ENCODE results near the gene PGAP6. TPM values are rescaled to one million over a fixed set of nuclear protein-coding genes. Genes with fewer than 3 reads are reported as not detected.

PGAP6 gene
- total and polyA plus RNA-seq, 2 of the 8 experiments (the other 6 are each of a cell fraction or from before 2014, with no cell fraction given) = 86.8 to 364 TPM

- H4K8ac ChIP-seq (ENCODE audit: extremely low read depth, insufficient read depth, low read length) = no peak overlapping the region
- no peak overlapping the region for H3K14ac ChIP-seq (ENCODE audit: insufficient read length)
- peaks cover 21 to 84% of the 10 kb centered on the region in 2 experiments; a peak in 3 of 4 replicates for H3K79me2 ChIP-seq (ENCODE audit: control insufficient read depth in 1 of 2, insufficient read depth in 2 of 2, low read length in 2 of 2)
- H3K23ac ChIP-seq (ENCODE audit: insufficient read length) = no peak overlapping the region
- no peak overlapping the region for H4K91ac ChIP-seq (replicated peaks; ENCODE audit: insufficient read length, low read length)
- H3K27me3 ChIP-seq (replicated peaks in 1 of 4; ENCODE audit: control insufficient read depth in 3 of 4, extremely low read depth in 1 of 4, insufficient read depth in 3 of 4, low read length in 3 of 4) = no peaks in the 10 kb centered on the region
- no peak overlapping the region for H4K5ac ChIP-seq (ENCODE audit: insufficient read length, low read depth, low read length)
- no peaks in the 10 kb centered on the region for H3K9me3 ChIP-seq (ENCODE audit: insufficient read depth in 2 of 2, low read depth in 1 of 2, low read length in 1 of 2)
- H3K23me2 ChIP-seq (ENCODE audit: low read depth, low read length) = no peaks in the 10 kb centered on the region
- H3K4ac ChIP-seq (replicated peaks; ENCODE audit: insufficient read length, low read depth, low read length) = no peak overlapping the region
- H3K36me3 ChIP-seq (ENCODE audit: control insufficient read depth in 2 of 4, insufficient read depth in 4 of 4, low read length in 3 of 4) = peaks cover 7 to 24% (median 10%) of the 10 kb centered on the region in 4 experiments; a peak in 6 of 8 replicates
- no peak overlapping the region for H3K56ac ChIP-seq (replicated peaks; ENCODE audit: insufficient read length, low read depth, low read length)
- ChIA-PET CTCF (ENCODE audit: partially characterized antibody) (interaction anchor here (0.5 to 1.8 kb wide), 6 partner anchors 14 to 606 kb away, joined by 3 to 4 read pairs (median 4); no protein-coding TSS in a partner anchor), POLR2A (ENCODE audit: partially characterized antibody) (interaction anchor here (0.8 to 1.8 kb wide), 3 partner anchors 9 to 35 kb away, joined by 3 to 4 read pairs (median 3); no protein-coding TSS in a partner anchor)
- no peak for FAIRE-seq
- H3K18ac ChIP-seq (ENCODE audit: extremely low read depth, low read length) = no peak overlapping the region
- DNase-seq (ENCODE audit: low read depth in 1 of 2, low spot score in 2 of 2) = no peak
- no peak overlapping the region for H2AFZ ChIP-seq (ENCODE audit: low read length)
- H2BK5ac ChIP-seq (ENCODE audit: low read depth, low read length) = no peak overlapping the region
- no peak overlapping the region for H2BK12ac ChIP-seq (ENCODE audit: low read depth, low read length)
- no peak overlapping the region for H3K4me2 ChIP-seq (ENCODE audit: insufficient read depth in 1 of 2, low read depth in 2 of 2, low read length in 2 of 2)
- H3K79me1 ChIP-seq (ENCODE audit: low read depth, low read length) = peaks cover 40% of the 10 kb centered on the region
- H4K20me1 ChIP-seq (replicated peaks in 1 of 2; ENCODE audit: control insufficient read depth in 1 of 2, insufficient read depth in 2 of 2, low read length in 2 of 2) = peaks cover 17 to 44% of the 10 kb centered on the region in 2 experiments
- no peak overlapping the region for H2BK15ac ChIP-seq (ENCODE audit: low read length)
- H3K27ac ChIP-seq (ENCODE audit: low read depth, low read length) = no peak overlapping the region
- no peak overlapping the region for H2AK5ac ChIP-seq (ENCODE audit: low read depth, low read length)
- H3K4me3 ChIP-seq (ENCODE audit: extremely low read depth in 1 of 4, insufficient read depth in 2 of 4, low read depth in 3 of 4, low read length in 4 of 4) = no peak overlapping the region
- H3K9ac ChIP-seq (replicated peaks in 1 of 4; ENCODE audit: extremely low read depth in 1 of 4, low read depth in 3 of 4, low read length in 3 of 4) = no peak overlapping the region
- H2BK20ac ChIP-seq (ENCODE audit: low read length) = no peak overlapping the region
- H2BK120ac ChIP-seq (replicated peaks; ENCODE audit: low read depth, low read length) = no peak overlapping the region
- WGBS, 2 experiments (ENCODE audit: extremely low coverage in 1 of 2, insufficient coverage in 1 of 2, insufficient read length in 1 of 2, insufficient replicate concordance in 2 of 2, low coverage in 1 of 2, low lambda C conversion rate in 2 of 2, missing lambda C conversion rate in 1 of 2) = 95% methylated on average over 11 of the region's 11 CpGs; no CpG with 5 or more reads in 1 of the 2 experiments
- H3K4me1 ChIP-seq (replicated peaks in 1 of 4; ENCODE audit: control insufficient read depth in 3 of 4, insufficient read depth in 4 of 4, low read length in 3 of 4) = peaks cover 0 to 2% (median 0%) of the 10 kb centered on the region in 4 experiments; a peak in 2 of 7 replicates
- no peak for TF ChIP-seq ZNF274 (IDR thresholded peaks at IDR 0.05; ENCODE audit: borderline replicate concordance, extremely low read depth, low read length)
- TF ChIP-seq SP4 (IDR thresholded peaks at IDR 0.05; ENCODE audit: low read length) = no peak
- no peak for TF ChIP-seq SRF (IDR thresholded peaks at IDR 0.05; ENCODE audit: low read depth, low read length)
- TF ChIP-seq POU5F1 (IDR thresholded peaks at IDR 0.05; ENCODE audit: low read depth, low read length) = no peak
- TF ChIP-seq RFX5 (IDR thresholded peaks at IDR 0.05; ENCODE audit: borderline replicate concordance, low read depth, low read length) = no peak
- TF ChIP-seq SAP30 (IDR thresholded peaks at IDR 0.05; ENCODE audit: insufficient read depth, insufficient replicate concordance, low read length) = no peak
- no peak for TF ChIP-seq TCF12 (IDR thresholded peaks at IDR 0.05; ENCODE audit: low read depth, low read length)
- no peak for TF ChIP-seq EZH2 (IDR thresholded peaks at IDR 0.05; ENCODE audit: low read depth, low read length, severe bottlenecking)
- no peak for TF ChIP-seq CREB1 (IDR thresholded peaks at IDR 0.05)
- TF ChIP-seq POLR2A (IDR thresholded peaks at IDR 0.05; ENCODE audit: control extremely low read depth in 1 of 2, low read depth in 2 of 2, low read length in 2 of 2) = no peak
- TF ChIP-seq RNF2 (IDR thresholded peaks at IDR 0.05; ENCODE audit: borderline replicate concordance, low read depth, low read length, missing control alignments, poor library complexity, severe bottlenecking) = no peak
- no peak for TF ChIP-seq FOSL1 (IDR thresholded peaks at IDR 0.05; ENCODE audit: insufficient read depth, low read depth, low read length)
- TF ChIP-seq E2F6 (IDR thresholded peaks at IDR 0.05) = no peak
These were observed 36.0 kb downstream of the PGAP6 start for GRCh38 chr16:345772-346171.

Measured in H1 (cell line).